Esophagus squamous epithelium (tissue), 4 donors: Measurements from ENCODE around the gene OR6X1.

Source experiments
- POLR2A ChIP-seq, 4 donors: fragments of 450-650 bp; IDR thresholded peaks; one replicate each; pipeline ENCODE4 v1.6.1; 2017; ENCODE audit warnings: antibody characterized with exemption in 4 of 4, mild to moderate bottlenecking in 4 of 4, moderate library complexity in 3 of 4
- TF ChIP-seq, protein P1 (sequence below), 6 experiments: fragments of 450-650 bp in 4 of 6; fragments of 200-600 bp in 2 of 6; sonication (generic) in 2 of 6; IDR thresholded peaks; one replicate each; pipeline ENCODE4 v1.5.1; 2016 to 2019; ENCODE audit warnings: antibody characterized with exemption in 6 of 6, mild to moderate bottlenecking in 4 of 6, moderate library complexity in 4 of 6

DNA sequence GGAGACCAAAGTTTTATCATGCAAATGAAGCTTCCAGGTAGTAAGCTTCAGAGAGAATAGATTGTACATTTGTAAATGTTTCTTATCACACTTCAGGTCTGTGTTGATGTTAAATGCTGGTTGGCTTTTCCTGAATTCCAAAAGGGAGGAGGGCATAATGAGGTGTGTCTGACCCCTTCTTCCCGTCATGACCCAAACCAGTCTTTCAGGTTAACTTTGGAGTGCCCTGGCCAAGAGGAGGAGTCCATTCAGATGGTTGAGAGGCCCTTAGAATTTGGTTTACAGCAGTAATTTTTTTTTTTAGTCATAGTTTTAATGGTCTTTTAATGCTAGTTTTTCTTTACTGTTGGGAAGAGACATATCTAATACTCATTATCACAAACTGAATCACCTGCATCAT, 2.5 kb downstream of the OR6X1 start:
- no peak for TF ChIP-seq POLR2A (IDR thresholded peaks at IDR 0.05)
- TF ChIP-seq, protein P1, sequence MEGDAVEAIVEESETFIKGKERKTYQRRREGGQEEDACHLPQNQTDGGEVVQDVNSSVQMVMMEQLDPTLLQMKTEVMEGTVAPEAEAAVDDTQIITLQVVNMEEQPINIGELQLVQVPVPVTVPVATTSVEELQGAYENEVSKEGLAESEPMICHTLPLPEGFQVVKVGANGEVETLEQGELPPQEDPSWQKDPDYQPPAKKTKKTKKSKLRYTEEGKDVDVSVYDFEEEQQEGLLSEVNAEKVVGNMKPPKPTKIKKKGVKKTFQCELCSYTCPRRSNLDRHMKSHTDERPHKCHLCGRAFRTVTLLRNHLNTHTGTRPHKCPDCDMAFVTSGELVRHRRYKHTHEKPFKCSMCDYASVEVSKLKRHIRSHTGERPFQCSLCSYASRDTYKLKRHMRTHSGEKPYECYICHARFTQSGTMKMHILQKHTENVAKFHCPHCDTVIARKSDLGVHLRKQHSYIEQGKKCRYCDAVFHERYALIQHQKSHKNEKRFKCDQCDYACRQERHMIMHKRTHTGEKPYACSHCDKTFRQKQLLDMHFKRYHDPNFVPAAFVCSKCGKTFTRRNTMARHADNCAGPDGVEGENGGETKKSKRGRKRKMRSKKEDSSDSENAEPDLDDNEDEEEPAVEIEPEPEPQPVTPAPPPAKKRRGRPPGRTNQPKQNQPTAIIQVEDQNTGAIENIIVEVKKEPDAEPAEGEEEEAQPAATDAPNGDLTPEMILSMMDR (IDR thresholded peaks at IDR 0.05), result no peak
